GM12892 (cell line): ENCODE results near the gene ZMYND19.
"Not testable (repeated sequence)": the region's sequence is repeated elsewhere in the genome, so short reads cannot be mapped to it uniquely, and the experiment has no call there.

ENCODE experiments used
- POLR2A ChIP-seq: IDR thresholded peaks from 2 replicates; pipeline ENCODE4 v1.6.1; 2011; ENCODE audit warnings: low read depth, low read length, control low read depth
- POLR2AphosphoS5 ChIP-seq: IDR thresholded peaks from 2 replicates; pipeline ENCODE4 v1.6.1; 2011; ENCODE audit warnings: low read depth, low read length, control low read depth
- TAF1 ChIP-seq: IDR thresholded peaks from 2 replicates; pipeline ENCODE4 v1.6.1; 2011; ENCODE audit warnings: low read depth, mild to moderate bottlenecking, control low read depth, low read length, borderline replicate concordance

DNA sequence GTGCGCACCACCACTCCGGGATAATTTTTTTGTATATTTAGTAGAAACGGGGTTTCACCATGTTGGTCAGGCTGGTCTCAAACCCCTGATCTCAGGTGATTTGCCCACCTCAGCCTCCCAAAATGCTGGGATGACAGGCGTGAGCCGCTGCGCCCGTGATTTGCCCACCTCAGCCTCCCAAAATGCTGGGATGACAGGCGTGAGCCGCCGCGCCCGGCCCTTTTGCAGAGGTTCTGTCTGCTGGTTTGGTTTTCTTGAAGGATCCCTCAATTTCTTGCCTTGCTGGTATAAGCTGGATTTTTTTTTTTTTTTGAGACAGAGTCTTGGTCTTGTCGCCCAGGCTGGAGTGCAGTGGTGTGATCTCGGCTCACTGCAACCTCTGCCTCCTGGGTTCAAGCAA lies 37.1 kb upstream of the ZMYND19 start:
- TF ChIP-seq POLR2A, POLR2AphosphoS5, TAF1: not testable (repeated sequence)
